HepG2 (cell line): ENCODE data around the gene CERT1. TPM values are rescaled to one million over a fixed set of nuclear protein-coding genes. Genes with fewer than 3 reads are reported as not detected.
A peak's percentile ranks its signal among the peaks of the same experiment; 100 is the strongest.

Experiments used
- HCFC1 ChIP-seq: fragments of 150-350 bp; IDR thresholded peaks from 2 replicates; pipeline ENCODE4 v1.6.1; 2014; ENCODE audit warnings: low read depth, low read length
- JUNB ChIP-seq: sonication (generic); formaldehyde crosslinking; IDR thresholded peaks from 2 replicates; pipeline ENCODE4 v1.8.0; 2022; ENCODE audit warnings: missing genetic modification reagents, mild to moderate bottlenecking, borderline replicate concordance
- KMT2A ChIP-seq: sonication (generic); formaldehyde crosslinking; IDR thresholded peaks from 2 replicates; pipeline ENCODE4 v1.4.0; 2020; ENCODE audit warnings: missing genetic modification reagents
- MNT ChIP-seq: fragments of 450-650 bp; IDR thresholded peaks from 2 replicates; pipeline ENCODE4 v1.6.1; 2016
- POLR2AphosphoS2 ChIP-seq: IDR thresholded peaks from 2 replicates; pipeline ENCODE4 v1.6.1; 2011; ENCODE audit warnings: low read depth, low read length, improper control_type of control experiment
- PPARG ChIP-seq: conservative IDR thresholded peaks from 2 replicates; pipeline ENCODE4 v1.6.1; 2016; ENCODE audit warnings: missing biosample characterization, missing genetic modification reagents
- RBM39 ChIP-seq: fragments of 200-400 bp; formaldehyde crosslinking; IDR thresholded peaks from one replicate; pipeline ENCODE4 v1.6.1; 2018; ENCODE audit warnings: antibody characterized with exemption, mild to moderate bottlenecking, low read depth, low read length; ENCODE audit not compliant: poor library complexity, severe bottlenecking
- ZNF264 ChIP-seq: sonication (generic); formaldehyde crosslinking; IDR thresholded peaks from 2 replicates; pipeline ENCODE4 v1.4.0; 2020; ENCODE audit warnings: missing genetic modification reagents
- ZNF335 ChIP-seq: sonication (generic); formaldehyde crosslinking; IDR thresholded peaks from 2 replicates; pipeline ENCODE4 v1.4.0; 2020; ENCODE audit warnings: missing genetic modification reagents
- ZNF337 ChIP-seq: sonication (generic); formaldehyde crosslinking; IDR thresholded peaks from 2 replicates; pipeline ENCODE4 v1.5.1; 2020; ENCODE audit warnings: missing genetic modification reagents, low read depth, mild to moderate bottlenecking, borderline replicate concordance
- ZNF574 ChIP-seq: sonication (generic); formaldehyde crosslinking; IDR thresholded peaks from 2 replicates; pipeline ENCODE4 v1.4.0; 2020; ENCODE audit warnings: missing genetic modification reagents
- polyA plus RNA-seq, 8 experiments: library from polyadenylated mRNA; depleted of rRNA in 3 of 8; stranded (reverse) in 7 of 8; unstranded in 1 of 8; fragments of >200 nt; fragmentation: Illumina TruSeq in 4 of 8; extraction: Trizol in 4 of 8; gene quantifications; 2 replicates each; pipeline versions ENCODE4 v1.2.1 to v1.2.3, GENCODE V29; 2011 to 2016; ENCODE audit warnings: low read depth in 4 of 8, missing spikeins in 1 of 8, mixed read lengths in 1 of 8; ENCODE audit not compliant: insufficient read depth in 1 of 8
- total RNA-seq, 5 experiments: library from RNA; depleted of rRNA; stranded (reverse); fragments of >200 nt; fragmentation: Illumina TruSeq; extraction: Trizol; gene quantifications; 2 replicates each; pipeline ENCODE4 v1.2.3, GENCODE V29; 2016; ENCODE audit warnings: low read depth in 1 of 5

The CERT1 gene
- total and polyA plus RNA-seq, 2 of the 13 experiments (the other 11 are each of a cell fraction or from before 2014, with no cell fraction given) = 8.2 to 12.7 TPM

DNA sequence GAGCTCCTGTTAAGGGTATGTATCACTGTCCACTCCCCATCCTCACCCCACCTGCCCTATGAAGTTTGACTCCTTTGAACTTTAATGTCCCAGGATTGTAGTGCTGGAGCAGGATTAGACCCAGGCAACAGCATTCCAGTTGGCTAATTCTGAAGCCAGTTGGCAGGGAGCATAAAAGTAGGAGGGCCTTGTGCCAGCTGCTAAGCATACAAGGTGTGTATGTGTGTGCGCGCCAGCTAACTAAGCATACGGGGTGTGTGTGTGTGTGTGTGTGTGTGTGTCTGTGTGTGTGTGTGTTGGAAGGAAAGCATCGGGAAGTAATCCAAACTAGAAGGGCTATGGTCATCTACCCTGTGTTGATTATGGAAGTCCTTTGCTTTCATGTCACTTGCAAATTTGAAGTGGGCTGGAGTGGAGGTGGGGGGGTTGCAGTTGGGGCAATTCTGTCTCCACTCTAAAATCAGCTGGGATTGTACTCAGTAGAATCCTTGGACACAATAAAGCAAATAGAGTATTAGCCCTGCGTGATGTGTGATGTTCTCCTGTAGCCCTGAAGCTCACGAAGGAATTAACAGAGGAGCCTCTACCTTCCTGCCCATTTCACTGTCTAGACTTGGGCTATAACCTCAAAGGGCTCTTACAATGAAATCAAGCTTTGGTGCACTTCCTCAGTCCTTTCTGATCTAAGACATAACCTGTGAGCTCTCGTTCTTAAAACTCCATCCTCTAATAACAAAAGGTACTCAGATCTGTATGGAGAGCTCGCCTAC lies 147.5 kb downstream of the CERT1 start (continued):
- TF ChIP-seq PPARG (CRISPR knock-in tag) (no peak), ZNF264 (CRISPR knock-in tag) (no peak), ZNF335 (CRISPR knock-in tag) (no peak), POLR2AphosphoS2 (peak; percentile 74; the same call in 1 of the 2 replicates), ZNF574 (no peak), HCFC1 (no peak), JUNB (CRISPR knock-in tag) (0 out of 2 replicates have a peak, but pooled peaks have one; percentile 33), MNT (no peak), ZNF337 (no peak), KMT2A (CRISPR knock-in tag) (no peak), RBM39 (no peak)
- TF ChIP-seq, all 625 proteins: peak for 11
